ENCODE data around the gene CCNB1IP1.
"Not testable (repeated sequence)": the region's sequence is repeated elsewhere in the genome, so short reads cannot be mapped to it uniquely, and the experiment has no call there.

DNA sequence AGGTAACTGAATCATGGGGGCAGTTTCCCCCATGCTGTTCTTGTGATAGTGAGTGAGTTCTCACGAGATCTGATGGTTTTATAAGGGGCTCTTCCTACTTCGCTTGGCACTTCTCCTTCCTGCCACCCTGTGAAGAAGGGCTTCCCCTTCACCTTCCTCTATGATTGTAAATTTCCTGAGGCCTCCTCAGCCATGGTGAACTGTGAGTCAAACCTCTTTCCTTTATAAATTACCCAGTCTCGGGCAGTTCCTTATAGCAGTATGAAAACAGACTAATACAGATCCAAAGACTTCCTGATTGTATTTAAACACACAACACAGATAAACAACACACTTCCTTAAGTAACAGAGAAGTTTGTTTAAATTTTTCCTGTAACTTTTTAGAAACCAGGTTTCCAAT lies 25.4 kb upstream of the CCNB1IP1 start:
- TF ChIP-seq POLR2AphosphoS5 (IDR thresholded peaks at IDR 0.05; ENCODE audit: low read depth, low read length); MXI1 (IDR thresholded peaks at IDR 0.05; ENCODE audit: low read depth, low read length); RAD21 (IDR thresholded peaks at IDR 0.05; ENCODE audit: low read length); FOXM1 (IDR thresholded peaks at IDR 0.05; ENCODE audit: low read depth); RFX5 (IDR thresholded peaks at IDR 0.05; ENCODE audit: low read length): not testable (repeated sequence)
- TF ChIP-seq, protein P1, sequence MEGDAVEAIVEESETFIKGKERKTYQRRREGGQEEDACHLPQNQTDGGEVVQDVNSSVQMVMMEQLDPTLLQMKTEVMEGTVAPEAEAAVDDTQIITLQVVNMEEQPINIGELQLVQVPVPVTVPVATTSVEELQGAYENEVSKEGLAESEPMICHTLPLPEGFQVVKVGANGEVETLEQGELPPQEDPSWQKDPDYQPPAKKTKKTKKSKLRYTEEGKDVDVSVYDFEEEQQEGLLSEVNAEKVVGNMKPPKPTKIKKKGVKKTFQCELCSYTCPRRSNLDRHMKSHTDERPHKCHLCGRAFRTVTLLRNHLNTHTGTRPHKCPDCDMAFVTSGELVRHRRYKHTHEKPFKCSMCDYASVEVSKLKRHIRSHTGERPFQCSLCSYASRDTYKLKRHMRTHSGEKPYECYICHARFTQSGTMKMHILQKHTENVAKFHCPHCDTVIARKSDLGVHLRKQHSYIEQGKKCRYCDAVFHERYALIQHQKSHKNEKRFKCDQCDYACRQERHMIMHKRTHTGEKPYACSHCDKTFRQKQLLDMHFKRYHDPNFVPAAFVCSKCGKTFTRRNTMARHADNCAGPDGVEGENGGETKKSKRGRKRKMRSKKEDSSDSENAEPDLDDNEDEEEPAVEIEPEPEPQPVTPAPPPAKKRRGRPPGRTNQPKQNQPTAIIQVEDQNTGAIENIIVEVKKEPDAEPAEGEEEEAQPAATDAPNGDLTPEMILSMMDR (IDR thresholded peaks at IDR 0.05): not testable (repeated sequence)
